MM.1S (cell line): Measurements from ENCODE around the gene NDUFV2.

Source experiments
- EZH2 ChIP-seq: fragments of 300-600 bp; sonication (generic); optimal IDR thresholded peaks from 2 replicates; pipeline ENCODE3; 2017; ENCODE audit warnings: low read depth, mild to moderate bottlenecking, antibody characterized with exemption, low read length, mixed read lengths
- TF ChIP-seq, protein P1 (sequence below): fragments of 300-600 bp; sonication (generic); IDR thresholded peaks from 2 replicates; pipeline ENCODE4 v1.5.1; 2016; ENCODE audit warnings: antibody characterized with exemption, low read length, mixed read lengths

DNA sequence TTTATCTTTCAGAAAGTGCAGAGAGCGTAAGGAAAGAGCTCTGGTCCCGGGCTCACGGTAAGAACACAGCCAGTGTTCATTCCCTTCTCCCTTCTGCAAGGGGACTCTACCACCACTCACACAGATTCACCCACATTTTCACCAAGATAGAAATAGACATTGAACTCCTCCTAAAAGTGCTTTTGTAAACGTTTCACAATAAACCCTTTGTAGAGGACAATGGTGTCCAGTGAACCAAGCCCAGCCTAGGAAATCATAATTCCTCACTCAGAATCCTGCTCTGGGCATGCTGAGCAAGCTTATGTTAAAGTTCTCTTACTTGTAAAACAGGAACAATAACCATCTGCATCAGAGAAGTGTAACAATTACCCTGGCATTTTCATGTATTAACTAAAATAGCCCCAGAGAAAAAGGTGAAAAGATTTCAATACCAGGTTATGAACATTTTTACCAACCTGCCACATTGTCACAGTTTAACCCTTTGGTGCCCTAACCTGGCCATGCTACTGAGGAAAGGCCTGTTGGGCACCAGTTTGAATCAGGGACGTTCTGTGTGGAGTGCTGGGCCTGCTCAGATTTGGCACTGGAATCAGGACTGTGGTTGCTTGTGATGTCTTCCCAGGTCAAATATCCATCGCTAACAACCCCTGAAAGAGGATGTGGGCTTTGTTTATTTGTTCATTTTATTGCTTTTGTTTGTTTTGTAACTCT lies 22.5 kb upstream of the NDUFV2 start:
- TF ChIP-seq, protein P1, sequence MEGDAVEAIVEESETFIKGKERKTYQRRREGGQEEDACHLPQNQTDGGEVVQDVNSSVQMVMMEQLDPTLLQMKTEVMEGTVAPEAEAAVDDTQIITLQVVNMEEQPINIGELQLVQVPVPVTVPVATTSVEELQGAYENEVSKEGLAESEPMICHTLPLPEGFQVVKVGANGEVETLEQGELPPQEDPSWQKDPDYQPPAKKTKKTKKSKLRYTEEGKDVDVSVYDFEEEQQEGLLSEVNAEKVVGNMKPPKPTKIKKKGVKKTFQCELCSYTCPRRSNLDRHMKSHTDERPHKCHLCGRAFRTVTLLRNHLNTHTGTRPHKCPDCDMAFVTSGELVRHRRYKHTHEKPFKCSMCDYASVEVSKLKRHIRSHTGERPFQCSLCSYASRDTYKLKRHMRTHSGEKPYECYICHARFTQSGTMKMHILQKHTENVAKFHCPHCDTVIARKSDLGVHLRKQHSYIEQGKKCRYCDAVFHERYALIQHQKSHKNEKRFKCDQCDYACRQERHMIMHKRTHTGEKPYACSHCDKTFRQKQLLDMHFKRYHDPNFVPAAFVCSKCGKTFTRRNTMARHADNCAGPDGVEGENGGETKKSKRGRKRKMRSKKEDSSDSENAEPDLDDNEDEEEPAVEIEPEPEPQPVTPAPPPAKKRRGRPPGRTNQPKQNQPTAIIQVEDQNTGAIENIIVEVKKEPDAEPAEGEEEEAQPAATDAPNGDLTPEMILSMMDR, result no peak
- TF ChIP-seq EZH2, result no peak
